ENCODE measurements around the gene GHRH. TPM values are rescaled to one million over a fixed set of nuclear protein-coding genes. Genes with fewer than 3 reads are reported as not detected.
A peak's percentile ranks its signal among the peaks of the same experiment; 100 is the strongest.

Gene GHRH
- polyA plus RNA-seq, 2 of the 4 experiments (the other 2 are of a cell fraction): not detected

DNA sequence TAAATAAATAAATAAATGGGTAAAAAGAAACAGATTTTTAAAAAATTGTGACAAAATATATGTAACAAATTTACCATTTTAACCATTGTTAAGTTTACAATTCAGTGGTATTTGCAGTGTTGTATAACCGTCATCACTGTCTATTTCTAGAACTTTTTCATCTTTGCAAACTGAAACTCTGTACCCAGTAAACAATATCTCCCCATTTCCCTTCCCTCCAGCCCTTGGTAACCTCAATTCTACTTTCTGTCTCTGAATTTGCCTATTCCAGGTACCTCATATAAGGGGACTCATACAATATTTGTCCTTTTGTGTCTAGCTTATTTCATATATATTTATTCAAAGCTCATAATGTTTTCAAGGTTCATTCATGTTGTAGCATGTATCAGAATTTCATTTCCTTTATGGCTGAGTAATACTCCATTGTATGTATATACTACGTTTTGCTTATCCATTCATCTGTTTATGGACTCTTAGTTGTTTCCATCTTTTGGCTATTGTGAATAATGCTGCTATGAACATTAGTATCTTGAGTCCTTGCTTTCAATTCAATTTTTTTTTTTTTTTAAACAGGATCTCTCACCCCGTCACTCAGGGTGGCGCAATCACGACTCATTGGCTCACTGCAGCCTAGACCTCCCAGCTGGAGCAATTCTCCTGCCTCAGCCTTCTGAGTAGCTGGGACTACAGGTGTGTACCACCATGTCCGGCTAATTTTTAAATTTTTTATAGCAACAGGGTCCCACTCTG is 36.8 kb upstream of the GHRH start:
- 78% methylated on average over 6 of the region's 6 CpGs for WGBS (ENCODE audit: missing lambda C conversion rate)
- FAIRE-seq (no peak), ATAC-seq (no peak), DNase-seq (ENCODE audit: low read depth in 1 of 2, low spot score in 1 of 2) (peak in 1 of 2 experiments; percentile 23)
- ChIA-PET POLR2A (interaction anchor here (1.4 kb wide), 1 partner anchor 9 kb away, joined by 3 read pairs; the partner anchor contains the start of gene MANBAL), CTCF (interaction anchor here (0.6 to 1.3 kb wide), 2 partner anchors 16 to 80 kb away, joined by 3 read pairs; no protein-coding TSS in a partner anchor)
- H3K4me3 ChIP-seq: no peak overlapping the region
- H3K4me2 ChIP-seq: peak overlapping the region; percentile 22; the same call in 1 of the 3 replicates
- peak overlapping the region; percentile 17 to 91; a peak in 5 of 6 replicates for H3K27ac ChIP-seq
- TF ChIP-seq ZSCAN20 (CRISPR knock-in tag; IDR thresholded peaks at IDR 0.05) (no peak), NR3C1 (IDR thresholded peaks at IDR 0.05) (no peak), RARB (CRISPR knock-in tag; IDR thresholded peaks at IDR 0.05) (no peak), PBX3 (IDR thresholded peaks at IDR 0.05) (no peak), HOXB5 (CRISPR knock-in tag; IDR thresholded peaks at IDR 0.05) (no peak), RCOR1 (IDR thresholded peaks at IDR 0.05; ENCODE audit: low read depth, low read length) (no peak), HES2 (IDR thresholded peaks at IDR 0.05) (no peak), EHMT2 (IDR thresholded peaks at IDR 0.05; ENCODE audit: low read depth) (no peak), MAZ (IDR thresholded peaks at IDR 0.05; ENCODE audit: borderline replicate concordance, low read depth, low read length) (no peak), FOSL2 (IDR thresholded peaks at IDR 0.05) (peak; percentile 16; the same call in 1 of the 2 replicates), FOSL2 (CRISPR knock-in tag; IDR thresholded peaks at IDR 0.05) (peak; percentile 32; the same call in 1 of the 2 replicates), HDAC2 (IDR thresholded peaks at IDR 0.05) (no peak), PHF8 (IDR thresholded peaks at IDR 0.05; ENCODE audit: borderline replicate concordance, low read depth) (no peak), KDM1A (IDR thresholded peaks at IDR 0.05; ENCODE audit: low read depth) (no peak), CBX2 (IDR thresholded peaks at IDR 0.05; ENCODE audit: borderline replicate concordance, low read depth) (no peak), EHF (CRISPR knock-in tag; IDR thresholded peaks at IDR 0.05) (no peak), CEBPB (IDR thresholded peaks at IDR 0.05) (peak; percentile 63 to 87; a peak in 3 of 4 replicates)
- TF ChIP-seq, protein P1, sequence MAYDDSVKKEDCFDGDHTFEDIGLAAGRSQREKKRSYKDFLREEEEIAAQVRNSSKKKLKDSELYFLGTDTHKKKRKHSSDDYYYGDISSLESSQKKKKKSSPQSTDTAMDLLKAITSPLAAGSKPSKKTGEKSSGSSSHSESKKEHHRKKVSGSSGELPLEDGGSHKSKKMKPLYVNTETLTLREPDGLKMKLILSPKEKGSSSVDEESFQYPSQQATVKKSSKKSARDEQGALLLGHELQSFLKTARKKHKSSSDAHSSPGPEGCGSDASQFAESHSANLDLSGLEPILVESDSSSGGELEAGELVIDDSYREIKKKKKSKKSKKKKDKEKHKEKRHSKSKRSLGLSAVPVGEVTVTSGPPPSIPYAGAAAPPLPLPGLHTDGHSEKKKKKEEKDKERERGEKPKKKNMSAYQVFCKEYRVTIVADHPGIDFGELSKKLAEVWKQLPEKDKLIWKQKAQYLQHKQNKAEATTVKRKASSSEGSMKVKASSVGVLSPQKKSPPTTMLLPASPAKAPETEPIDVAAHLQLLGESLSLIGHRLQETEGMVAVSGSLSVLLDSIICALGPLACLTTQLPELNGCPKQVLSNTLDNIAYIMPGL (CRISPR knock-in tag; IDR thresholded peaks at IDR 0.05; ENCODE audit: borderline replicate concordance): no peak
- peaks cover 75% of the 10 kb centered on the region for H3K4me1 ChIP-seq
- no peaks in the 10 kb centered on the region for H3K9me3 ChIP-seq

- 84% methylated on average over 13 of the region's 13 CpGs for WGBS (ENCODE audit: missing lambda C conversion rate)
- CTCF ChIA-PET: interaction anchor here (0.8 to 1.4 kb wide), 4 partner anchors 15 to 87 kb away, joined by 3 to 8 read pairs (median 4); no protein-coding TSS in a partner anchor
- POLR2A ChIA-PET: no interaction called here
- peaks cover 72% of the 10 kb centered on the region for H3K4me1 ChIP-seq
- DNase-seq (ENCODE audit: low read depth in 1 of 2, low spot score in 1 of 2) (peak in 1 of 2 experiments; percentile 37), ATAC-seq (no peak), FAIRE-seq (no peak)
- peaks cover 4% of the 10 kb centered on the region; the same call in 1 of the 3 replicates for H3K9me3 ChIP-seq
- H3K4me3 ChIP-seq: no peak overlapping the region
- H3K27ac ChIP-seq: peak overlapping the region; percentile 79 to 91
- TF ChIP-seq KDM5A (IDR thresholded peaks at IDR 0.05): no peak
- no peak for TF ChIP-seq ATOH8 (CRISPR knock-in tag; IDR thresholded peaks at IDR 0.05; ENCODE audit: low read depth)
- no peak for TF ChIP-seq HDAC2 (IDR thresholded peaks at IDR 0.05)
- no peak for TF ChIP-seq CBX2 (IDR thresholded peaks at IDR 0.05; ENCODE audit: borderline replicate concordance, low read depth)
- TF ChIP-seq HOXB5 (CRISPR knock-in tag; IDR thresholded peaks at IDR 0.05): no peak
- H3K4me2 ChIP-seq: peak overlapping the region; percentile 72
Observed at GRCh38 chr20:37297066-37297736, 35.6 kb upstream of the GHRH start.
